OCI-LY3 (cell line): ENCODE measurements around the gene CCDC69.
"Not testable (repeated sequence)": the region's sequence is repeated elsewhere in the genome, so short reads cannot be mapped to it uniquely, and the experiment has no call there.

Source experiments
- EZH2phosphoT487 ChIP-seq: fragments of 200-600 bp; shearing (Covaris generic); IDR thresholded peaks from 2 replicates; pipeline ENCODE4 v1.6.1; 2018; ENCODE audit warnings: antibody characterized with exemption, mixed run types, low read depth
- TF ChIP-seq, protein P1 (sequence below): fragments of 200-600, 300-600 bp; sonication (generic); IDR thresholded peaks from 2 replicates; pipeline ENCODE4 v1.5.1; 2014; ENCODE audit warnings: antibody characterized with exemption, low read length, low read depth

DNA sequence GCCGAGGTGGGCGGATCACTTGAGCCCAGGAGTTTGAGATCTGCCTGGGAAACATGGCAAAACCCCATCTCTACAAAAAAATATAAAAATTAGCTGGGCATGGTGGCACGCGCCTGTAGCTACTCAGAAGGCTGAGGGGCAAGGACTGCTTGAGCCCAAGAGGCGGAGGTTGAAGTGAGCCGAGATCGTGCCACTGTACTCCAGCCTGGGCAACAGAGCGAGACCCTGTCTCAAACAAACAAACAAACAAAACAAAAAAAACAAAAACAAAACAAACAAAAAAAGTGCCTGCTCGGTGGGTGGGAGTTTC is 26.6 kb downstream of the CCDC69 start:
- TF ChIP-seq, protein P1, sequence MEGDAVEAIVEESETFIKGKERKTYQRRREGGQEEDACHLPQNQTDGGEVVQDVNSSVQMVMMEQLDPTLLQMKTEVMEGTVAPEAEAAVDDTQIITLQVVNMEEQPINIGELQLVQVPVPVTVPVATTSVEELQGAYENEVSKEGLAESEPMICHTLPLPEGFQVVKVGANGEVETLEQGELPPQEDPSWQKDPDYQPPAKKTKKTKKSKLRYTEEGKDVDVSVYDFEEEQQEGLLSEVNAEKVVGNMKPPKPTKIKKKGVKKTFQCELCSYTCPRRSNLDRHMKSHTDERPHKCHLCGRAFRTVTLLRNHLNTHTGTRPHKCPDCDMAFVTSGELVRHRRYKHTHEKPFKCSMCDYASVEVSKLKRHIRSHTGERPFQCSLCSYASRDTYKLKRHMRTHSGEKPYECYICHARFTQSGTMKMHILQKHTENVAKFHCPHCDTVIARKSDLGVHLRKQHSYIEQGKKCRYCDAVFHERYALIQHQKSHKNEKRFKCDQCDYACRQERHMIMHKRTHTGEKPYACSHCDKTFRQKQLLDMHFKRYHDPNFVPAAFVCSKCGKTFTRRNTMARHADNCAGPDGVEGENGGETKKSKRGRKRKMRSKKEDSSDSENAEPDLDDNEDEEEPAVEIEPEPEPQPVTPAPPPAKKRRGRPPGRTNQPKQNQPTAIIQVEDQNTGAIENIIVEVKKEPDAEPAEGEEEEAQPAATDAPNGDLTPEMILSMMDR, result not testable (repeated sequence)
- not testable (repeated sequence) for TF ChIP-seq EZH2phosphoT487
